Heart left ventricle (tissue), 16 donors: Measurements from ENCODE around the gene DDX27. TPM values are rescaled to one million over a fixed set of nuclear protein-coding genes. Genes with fewer than 3 reads are reported as not detected.

Source experiments
- ATAC-seq, 4 donors: fragments of 200-7000 bp; cut with Tn5 transposase; one replicate each; pipeline ENCODE4 v1.9.1; 2020 to 2022; ENCODE audit warnings: moderate library complexity in 4 of 4, mild to moderate bottlenecking in 3 of 4, moderate number of reproducible peaks in 1 of 4
- DNase-seq, 5 donors: peaks; one replicate each; pipeline ENCODE4 v3.0.0-alpha.2; 2020
- H3K27ac ChIP-seq, 12 donors: fragments of 200-600 bp; sonication (generic) in 4 of 12; one replicate each; pipeline versions ENCODE4 v1.5.0 to v1.8.0; 2016 to 2022; ENCODE audit warnings: mild to moderate bottlenecking in 2 of 12
- H3K27me3 ChIP-seq, 9 donors: fragments of 200-600 bp; sonication (generic) in 2 of 9; one replicate each; pipeline versions ENCODE4 v1.5.1 to v1.8.0; 2016 to 2022; ENCODE audit warnings: mild to moderate bottlenecking in 3 of 9
- H3K36me3 ChIP-seq, 9 donors: fragments of 200-600 bp; sonication (generic) in 2 of 9; one replicate each; pipeline versions ENCODE4 v1.5.0 to v1.8.0; 2018 to 2022; ENCODE audit warnings: mild to moderate bottlenecking in 2 of 9
- H3K4me1 ChIP-seq, 12 donors: fragments of 200-600 bp; sonication (generic) in 4 of 12; one replicate each; pipeline versions ENCODE4 v1.5.0 to v1.8.0; 2016 to 2022; ENCODE audit warnings: mild to moderate bottlenecking in 3 of 12
- H3K4me3 ChIP-seq, 12 donors: fragments of 200-600 bp; sonication (generic) in 4 of 12; one replicate each; pipeline versions ENCODE4 v1.5.0 to v1.8.0; 2017 to 2022; ENCODE audit warnings: mild to moderate bottlenecking in 9 of 12, moderate library complexity in 4 of 12
- H3K9me3 ChIP-seq, 12 donors: fragments of 200-600 bp; sonication (generic) in 4 of 12; one replicate each; pipeline versions ENCODE4 v1.5.0 to v1.8.0; 2016 to 2022; ENCODE audit warnings: mild to moderate bottlenecking in 1 of 12
- CTCF ChIP-seq, 12 donors: fragments of 200-600 bp; sonication (generic) in 4 of 12; IDR thresholded peaks; one replicate each; pipeline versions ENCODE4 v1.5.0 to v1.8.0; 2018 to 2022; ENCODE audit warnings: antibody characterized with exemption in 12 of 12, mild to moderate bottlenecking in 5 of 12
- POLR2A ChIP-seq, 2 donors: fragments of 450-650 bp; IDR thresholded peaks; one replicate each; pipeline ENCODE4 v1.6.1; 2017; ENCODE audit warnings: antibody characterized with exemption in 2 of 2, mild to moderate bottlenecking in 2 of 2, moderate library complexity in 2 of 2
- WGBS, 4 donors: extraction: QIAGEN DNeasy Blood & Tissue Kit in 2 of 4; methylation state at CpG; one replicate each; pipeline versions ENCODE4 v1.1.5 to v1.1.7; 2013 to 2018; 5-methylcytosine and 5-hydroxymethylcytosine counted together
- intact Hi-C, 10 donors: fragments of 100-400 bp; cut with DNase I; formaldehyde crosslinking; loops; one replicate each; pipeline versions ENCODE4 v1.11.1 to v1.14.2; 2022
- polyA plus RNA-seq, 2 donors: library from polyadenylated mRNA; stranded (reverse); fragments of 200-250 nt; gene quantifications; one replicate each; pipeline ENCODE4 v1.2.3, GENCODE V29; 2013
- total RNA-seq, 9 donors: library from RNA; depleted of rRNA in 2 of 9; stranded (reverse); fragments of >200 nt in 2 of 9; fragmentation: NEBNext Ultra II Directional in 3 of 9; extraction: Animal tissue kit (Norgen Biotek cat#: 25700) in 3 of 9; gene quantifications; one replicate each; pipeline versions ENCODE4 v1.1.0 to v1.2.4, GENCODE V29; 2016 to 2023
- donor health status: ischemic (EF 13 %, LVEDD 7.1; RV severe dilation, severe dysfunction).
- donor health status: healthy with polysubstance abuse.
- donor health status: DM: no; HTN: yes; CAD: no.
- donor health status: DM: no; HTN: no; CAD: no.
- donor health status: ischemic (EF 25% LVEDD 6.9; RV normal size, moderate dysfunction).
- donor health status: ischemic (EF 25% LVEDD 5.7; RV mildly dilated, moderate dysfunction).
- donor health status: healthy.
- donor health status: DM: yes; HTN: yes; CAD: no.
- donor health status: ischemic (EF 35%, LVEDD 5.7; RV mildly dilated, moderate dysfunction).
- donor health status: nonischemic (EF 11% LVEDD 7.7; RV severe dilation, severe dysfunction).
- donor health status: DM: yes; HTN: yes; CAD: no.
- donor health status: PGD.
- donor health status: ischemic (EF 29% LVEDD 5.4; RV normal size, mild dysfunction).
- donor health status: nonischemic (EF 23%, LVEDD 6.1; RV moderate dilation, normal function).

The DDX27 gene
- total and polyA plus RNA-seq, 11 donors = 12.0 to 34.2 (median 13.9) TPM

GRCh38 chr20:49268600-49269365 is 49.6 kb downstream of the DDX27 start:
- DNase-seq = no peak
- no peak for ATAC-seq
- H3K4me3 ChIP-seq = peak overlapping the region in 6 of 12 donors; percentile 8 to 33 (median 17)
- H3K9me3 ChIP-seq = no peaks in the 10 kb centered on the region
- 97 to 100% (median 97%) methylated on average over 1 of the region's 1 CpG for WGBS, 4 donors
- peaks cover 0 to 93% (median 79%) of the 10 kb centered on the region in 9 donors for H3K36me3 ChIP-seq
- intact Hi-C loops = no loop called here
- H3K27me3 ChIP-seq = no peaks in the 10 kb centered on the region
- H3K4me1 ChIP-seq = peaks cover 7 to 87% (median 43%) of the 10 kb centered on the region in 12 donors
- no peak overlapping the region for H3K27ac ChIP-seq
- TF ChIP-seq POLR2A (IDR thresholded peaks at IDR 0.05) = no peak
- no peak for TF ChIP-seq CTCF (IDR thresholded peaks at IDR 0.05)

- no peak for DNase-seq
- ATAC-seq = peak in 3 of 4 donors; percentile 13 to 23 (median 15)
- Histone ChIP-seq H3K9me3 (no peaks in the 10 kb centered on the region), H3K4me1 (peaks cover 9 to 98% (median 46%) of the 10 kb centered on the region in 12 donors), H3K4me3 (peak overlapping the region in 9 of 12 donors; percentile 0 to 46 (median 14)), H3K27ac (peak overlapping the region in 1 of 12 donors; percentile 22), H3K36me3 (peaks cover 0 to 92% (median 77%) of the 10 kb centered on the region in 9 donors), H3K27me3 (no peaks in the 10 kb centered on the region)
- intact Hi-C loops = no loop called here
- WGBS, 4 donors = 47 to 63% (median 57%) methylated on average over 7 of the region's 7 CpGs
- TF ChIP-seq POLR2A (IDR thresholded peaks at IDR 0.05) = no peak
- no peak for TF ChIP-seq CTCF (IDR thresholded peaks at IDR 0.05)
Observed at GRCh38 chr20:49270177-49270576, 51.0 kb downstream of the DDX27 start.

- H3K4me1 ChIP-seq = peaks cover 15 to 98% (median 51%) of the 10 kb centered on the region in 12 donors
- no peak for ATAC-seq
- H3K4me3 ChIP-seq = peak overlapping the region in 4 of 12 donors; percentile 14 to 46 (median 26)
- H3K36me3 ChIP-seq = peaks cover 0 to 92% (median 77%) of the 10 kb centered on the region in 9 donors
- WGBS, 4 donors = 90 to 96% (median 90%) methylated on average over 5 of the region's 5 CpGs
- DNase-seq = no peak
- peak overlapping the region in 1 of 12 donors; percentile 22 for H3K27ac ChIP-seq
- H3K9me3 ChIP-seq = no peaks in the 10 kb centered on the region
- intact Hi-C loops = no loop called here
- H3K27me3 ChIP-seq = no peaks in the 10 kb centered on the region
- TF ChIP-seq POLR2A (IDR thresholded peaks at IDR 0.05) (no peak), CTCF (IDR thresholded peaks at IDR 0.05) (no peak)
Observed at GRCh38 chr20:49270736-49271135, 51.5 kb downstream of the DDX27 start.

GRCh38 chr20:49272654-49273053 is 53.4 kb downstream of the DDX27 start:
- DNase-seq (no peak), ATAC-seq (no peak)
- Histone ChIP-seq H3K9me3 (no peaks in the 10 kb centered on the region), H3K4me3 (no peak overlapping the region), H3K27me3 (no peaks in the 10 kb centered on the region), H3K36me3 (peaks cover 0 to 78% (median 68%) of the 10 kb centered on the region in 9 donors), H3K27ac (no peak overlapping the region), H3K4me1 (peaks cover 17 to 92% (median 46%) of the 10 kb centered on the region in 12 donors)
- WGBS, 4 donors = 66 to 81% (median 71%) methylated on average over 1 of the region's 1 CpG
- intact Hi-C loops = no loop called here
- TF ChIP-seq CTCF (IDR thresholded peaks at IDR 0.05) = no peak
- no peak for TF ChIP-seq POLR2A (IDR thresholded peaks at IDR 0.05)
